ENCODE results near the gene GARNL3. TPM values are rescaled to one million over a fixed set of nuclear protein-coding genes. Genes with fewer than 3 reads are reported as not detected.

The GARNL3 gene
- total and polyA plus RNA-seq, 2 donors (not counting 1 experiment from before 2014, with no cell fraction given) = 1.5 to 12.6 TPM

GRCh38 chr9:127218818-127219217 lies 45.8 kb upstream of the GARNL3 start:
- Histone ChIP-seq H3K9me3 (ENCODE audit: control extremely low read depth in 1 of 3, control insufficient read depth in 2 of 3, insufficient read depth in 1 of 3, low read length in 2 of 3) (no peaks in the 10 kb centered on the region), H3K4me3 (ENCODE audit: control extremely low read depth in 1 of 5, extremely low read depth in 1 of 5, insufficient read depth in 1 of 5, low read depth in 2 of 5, low read length in 4 of 5) (no peak overlapping the region), H4K20me1 (ENCODE audit: control insufficient read depth, insufficient read depth, low read length, poor library complexity, severe bottlenecking) (no peaks in the 10 kb centered on the region), H3K9ac (ENCODE audit: low read length) (no peak overlapping the region), H3K4me1 (ENCODE audit: control insufficient read depth in 2 of 2, insufficient read depth in 2 of 2, low read length in 2 of 2) (peaks cover 8 to 18% of the 10 kb centered on the region in 2 donors), H3K4me2 (replicated peaks; ENCODE audit: low read depth, low read length, poor library complexity, severe bottlenecking) (no peak overlapping the region), H3K27ac (ENCODE audit: low read length in 2 of 2) (no peak overlapping the region), H2AFZ (ENCODE audit: insufficient read depth, low read depth, low read length, poor library complexity, severe bottlenecking) (no peak overlapping the region), H3K79me2 (ENCODE audit: control insufficient read depth, insufficient read depth, low read length) (no peaks in the 10 kb centered on the region), H3K36me3 (replicated peaks in 1 of 2; ENCODE audit: control extremely low read depth in 1 of 2, control insufficient read depth in 1 of 2, extremely low read depth in 1 of 2, insufficient read depth in 2 of 2, low read length in 1 of 2) (no peaks in the 10 kb centered on the region), H3K27me3 (replicated peaks in 1 of 4; ENCODE audit: control extremely low read depth in 1 of 4, control insufficient read depth in 3 of 4, insufficient read depth in 4 of 4, low read length in 3 of 4) (no peaks in the 10 kb centered on the region)
- POLR2A ChIA-PET = no interaction called here
- intact Hi-C loops (cut with micrococcal nuclease) = no loop called here
- Mint-ChIP-seq H3K27ac (no peak overlapping the region), H3K4me1 (peaks cover 30% of the 10 kb centered on the region), H3K4me3 (no peak overlapping the region), H3K27me3 (no peaks in the 10 kb centered on the region), H3K9me3 (ENCODE audit: insufficient read depth) (no peaks in the 10 kb centered on the region)
- no peak for TF ChIP-seq CTCF (IDR thresholded peaks at IDR 0.05)
- TF ChIP-seq EZH2 (IDR thresholded peaks at IDR 0.05; ENCODE audit: borderline replicate concordance, insufficient read depth, low read depth, low read length, poor library complexity, severe bottlenecking) = no peak
- no peak for DNase-seq
- WGBS (ENCODE audit: insufficient coverage) = 88% methylated on average over 10 of the region's 10 CpGs
- CTCF ChIA-PET = no interaction called here
- ATAC-seq (ENCODE audit: low read depth) = no peak

DNA sequence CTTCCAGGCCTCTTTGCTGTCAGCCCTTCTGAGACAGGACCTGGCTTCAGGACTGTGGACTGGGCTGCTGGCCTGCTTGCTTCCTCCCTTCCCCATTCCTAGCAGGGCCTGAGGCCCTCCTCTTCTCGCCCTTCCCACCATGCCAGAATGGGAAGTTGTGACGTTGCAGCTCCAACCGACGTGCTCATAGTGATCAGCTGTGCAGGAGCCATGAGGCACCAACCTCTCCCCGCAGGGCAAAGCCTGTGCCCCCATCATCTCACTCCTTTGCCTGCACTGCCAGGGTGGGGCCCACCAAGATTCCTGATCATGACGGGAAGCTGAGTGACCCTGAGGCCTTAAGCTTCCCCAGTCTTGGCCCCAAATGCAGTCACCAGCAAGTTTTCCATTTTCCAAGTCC lies 45.1 kb upstream of the GARNL3 start:
- Histone ChIP-seq H3K9ac (ENCODE audit: low read length) (no peak overlapping the region), H3K4me2 (replicated peaks; ENCODE audit: low read depth, low read length, poor library complexity, severe bottlenecking) (no peak overlapping the region), H3K79me2 (ENCODE audit: control insufficient read depth, insufficient read depth, low read length) (no peaks in the 10 kb centered on the region), H3K4me3 (ENCODE audit: control extremely low read depth in 1 of 5, extremely low read depth in 1 of 5, insufficient read depth in 1 of 5, low read depth in 2 of 5, low read length in 4 of 5) (no peak overlapping the region), H4K20me1 (ENCODE audit: control insufficient read depth, insufficient read depth, low read length, poor library complexity, severe bottlenecking) (no peaks in the 10 kb centered on the region), H3K27ac (ENCODE audit: low read length in 2 of 2) (no peak overlapping the region), H3K36me3 (replicated peaks in 1 of 2; ENCODE audit: control extremely low read depth in 1 of 2, control insufficient read depth in 1 of 2, extremely low read depth in 1 of 2, insufficient read depth in 2 of 2, low read length in 1 of 2) (no peaks in the 10 kb centered on the region), H2AFZ (ENCODE audit: insufficient read depth, low read depth, low read length, poor library complexity, severe bottlenecking) (no peak overlapping the region), H3K4me1 (ENCODE audit: control insufficient read depth in 2 of 2, insufficient read depth in 2 of 2, low read length in 2 of 2) (peaks cover 10 to 23% of the 10 kb centered on the region in 2 donors), H3K27me3 (replicated peaks in 1 of 4; ENCODE audit: control extremely low read depth in 1 of 4, control insufficient read depth in 3 of 4, insufficient read depth in 4 of 4, low read length in 3 of 4) (no peaks in the 10 kb centered on the region), H3K9me3 (ENCODE audit: control extremely low read depth in 1 of 3, control insufficient read depth in 2 of 3, insufficient read depth in 1 of 3, low read length in 2 of 3) (no peaks in the 10 kb centered on the region)
- POLR2A ChIA-PET = no interaction called here
- H3K4me1 Mint-ChIP-seq = peaks cover 35% of the 10 kb centered on the region
- no peak for ATAC-seq (ENCODE audit: low read depth)
- H3K9me3 Mint-ChIP-seq (ENCODE audit: insufficient read depth) = no peaks in the 10 kb centered on the region
- H3K4me3 Mint-ChIP-seq = no peak overlapping the region
- no peak overlapping the region for H3K27ac Mint-ChIP-seq
- intact Hi-C loops (cut with micrococcal nuclease) = no loop called here
- H3K27me3 Mint-ChIP-seq = no peaks in the 10 kb centered on the region
- WGBS (ENCODE audit: insufficient coverage) = 91% methylated on average over 6 of the region's 6 CpGs
- no peak for TF ChIP-seq EZH2 (IDR thresholded peaks at IDR 0.05; ENCODE audit: borderline replicate concordance, insufficient read depth, low read depth, low read length, poor library complexity, severe bottlenecking)
- no peak for TF ChIP-seq CTCF (IDR thresholded peaks at IDR 0.05)
- DNase-seq = no peak
- CTCF ChIA-PET = no interaction called here
